GM21529 (cell line): ENCODE results near the gene APC2.

ENCODE experiments used
- ATAC-seq: cut with Tn5 transposase; IDR thresholded peaks from one replicate; pipeline ENCODE4 v1.9.1; 2021; ENCODE audit not compliant: unreplicated experiment

The APC2 gene

DNA sequence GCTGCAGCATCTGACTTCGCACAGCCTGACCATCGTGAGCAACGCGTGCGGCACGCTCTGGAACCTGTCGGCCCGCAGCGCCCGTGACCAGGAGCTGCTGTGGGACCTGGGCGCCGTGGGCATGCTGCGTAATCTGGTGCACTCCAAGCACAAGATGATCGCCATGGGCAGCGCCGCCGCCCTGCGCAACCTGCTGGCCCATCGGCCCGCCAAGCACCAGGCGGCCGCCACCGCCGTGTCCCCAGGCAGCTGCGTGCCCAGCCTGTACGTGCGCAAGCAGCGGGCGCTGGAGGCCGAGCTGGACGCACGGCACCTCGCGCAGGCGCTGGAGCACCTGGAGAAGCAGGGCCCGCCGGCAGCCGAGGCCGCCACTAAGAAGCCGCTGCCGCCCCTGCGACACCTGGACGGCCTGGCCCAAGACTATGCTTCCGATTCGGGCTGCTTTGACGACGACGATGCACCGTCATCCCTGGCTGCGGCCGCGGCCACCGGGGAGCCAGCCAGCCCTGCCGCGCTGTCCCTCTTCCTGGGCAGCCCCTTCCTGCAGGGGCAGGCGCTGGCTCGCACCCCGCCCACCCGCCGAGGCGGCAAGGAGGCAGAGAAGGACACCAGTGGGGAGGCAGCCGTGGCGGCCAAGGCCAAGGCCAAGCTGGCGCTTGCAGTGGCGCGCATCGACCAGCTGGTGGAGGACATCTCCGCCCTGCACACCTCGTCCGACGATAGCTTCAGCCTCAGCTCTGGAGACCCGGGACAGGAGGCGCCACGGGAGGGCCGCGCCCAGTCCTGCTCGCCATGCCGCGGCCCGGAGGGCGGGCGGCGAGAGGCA is 15.5 kb downstream of the APC2 start:
- no peak for ATAC-seq

DNA sequence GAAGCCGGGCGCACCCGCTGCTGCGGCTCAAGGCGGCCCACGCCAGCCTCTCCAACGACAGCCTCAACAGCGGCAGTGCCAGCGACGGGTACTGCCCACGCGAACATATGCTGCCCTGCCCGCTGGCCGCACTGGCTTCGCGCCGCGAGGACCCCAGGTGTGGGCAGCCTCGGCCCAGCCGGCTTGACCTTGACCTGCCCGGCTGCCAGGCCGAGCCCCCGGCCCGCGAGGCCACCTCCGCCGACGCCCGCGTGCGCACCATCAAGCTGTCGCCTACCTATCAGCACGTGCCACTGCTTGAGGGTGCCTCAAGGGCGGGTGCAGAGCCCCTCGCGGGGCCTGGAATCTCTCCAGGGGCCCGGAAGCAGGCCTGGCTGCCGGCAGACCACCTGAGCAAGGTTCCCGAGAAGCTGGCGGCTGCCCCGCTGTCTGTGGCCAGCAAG is 16.1 kb downstream of the APC2 start:
- no peak for ATAC-seq

GRCh38 chr19:1466461-1467214 is 16.7 kb downstream of the APC2 start:
- no peak for ATAC-seq

- ATAC-seq, result no peak
Measured at GRCh38 chr19:1467215-1467489, 17.2 kb downstream of the APC2 start.

- ATAC-seq, result no peak
Measured at GRCh38 chr19:1467490-1468273, 17.8 kb downstream of the APC2 start.

DNA sequence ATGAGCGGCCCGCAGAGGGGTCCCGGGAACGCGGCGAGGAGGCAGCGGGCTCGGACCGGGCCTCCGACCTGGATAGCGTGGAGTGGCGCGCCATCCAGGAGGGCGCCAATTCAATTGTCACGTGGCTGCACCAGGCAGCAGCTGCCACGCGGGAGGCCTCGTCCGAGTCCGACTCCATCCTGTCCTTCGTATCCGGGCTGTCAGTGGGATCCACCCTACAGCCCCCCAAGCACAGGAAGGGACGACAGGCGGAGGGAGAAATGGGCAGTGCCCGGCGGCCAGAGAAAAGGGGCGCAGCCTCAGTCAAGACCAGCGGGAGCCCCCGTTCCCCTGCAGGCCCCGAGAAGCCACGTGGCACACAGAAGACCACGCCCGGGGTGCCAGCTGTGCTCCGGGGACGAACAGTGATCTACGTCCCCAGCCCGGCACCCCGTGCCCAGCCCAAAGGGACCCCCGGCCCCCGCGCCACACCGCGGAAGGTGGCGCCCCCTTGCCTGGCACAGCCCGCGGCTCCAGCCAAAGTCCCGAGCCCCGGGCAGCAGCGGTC is 18.4 kb downstream of the APC2 start:
- no peak for ATAC-seq

DNA sequence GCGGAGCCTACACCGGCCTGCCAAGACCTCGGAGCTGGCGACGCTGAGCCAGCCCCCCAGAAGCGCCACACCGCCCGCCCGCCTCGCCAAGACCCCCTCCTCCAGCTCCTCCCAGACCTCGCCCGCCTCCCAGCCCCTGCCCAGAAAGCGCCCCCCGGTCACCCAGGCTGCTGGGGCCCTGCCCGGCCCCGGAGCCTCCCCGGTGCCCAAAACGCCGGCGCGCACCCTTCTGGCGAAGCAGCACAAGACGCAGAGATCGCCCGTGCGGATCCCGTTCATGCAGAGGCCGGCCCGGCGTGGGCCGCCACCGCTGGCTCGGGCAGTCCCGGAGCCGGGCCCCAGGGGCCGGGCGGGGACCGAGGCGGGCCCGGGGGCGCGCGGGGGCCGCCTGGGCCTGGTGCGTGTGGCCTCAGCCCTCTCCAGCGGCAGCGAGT is 18.9 kb downstream of the APC2 start:
- ATAC-seq, result no peak

DNA sequence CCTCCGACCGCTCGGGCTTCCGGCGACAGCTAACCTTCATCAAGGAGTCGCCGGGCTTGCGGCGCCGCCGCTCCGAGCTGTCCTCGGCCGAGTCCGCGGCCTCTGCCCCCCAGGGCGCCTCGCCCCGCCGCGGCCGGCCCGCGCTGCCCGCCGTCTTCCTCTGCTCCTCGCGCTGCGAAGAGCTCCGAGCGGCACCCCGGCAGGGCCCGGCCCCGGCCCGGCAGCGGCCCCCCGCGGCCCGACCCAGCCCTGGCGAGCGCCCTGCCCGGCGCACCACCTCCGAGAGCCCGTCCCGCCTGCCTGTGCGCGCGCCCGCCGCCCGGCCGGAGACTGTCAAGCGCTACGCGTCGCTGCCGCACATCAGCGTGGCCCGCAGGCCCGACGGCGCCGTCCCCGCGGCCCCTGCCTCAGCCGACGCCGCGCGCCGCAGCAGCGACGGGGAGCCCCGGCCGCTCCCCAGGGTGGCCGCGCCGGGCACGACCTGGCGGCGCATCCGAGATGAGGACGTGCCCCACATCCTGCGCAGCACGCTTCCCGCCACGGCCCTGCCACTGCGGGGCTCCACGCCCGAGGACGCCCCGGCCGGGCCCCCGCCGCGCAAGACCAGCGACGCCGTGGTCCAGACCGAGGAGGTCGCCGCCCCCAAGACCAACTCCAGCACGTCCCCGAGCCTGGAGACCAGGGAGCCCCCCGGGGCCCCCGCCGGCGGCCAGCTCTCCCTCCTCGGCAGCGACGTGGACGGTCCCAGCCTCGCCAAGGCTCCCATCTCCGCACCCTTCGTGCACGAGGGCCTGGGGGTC is 19.5 kb downstream of the APC2 start:
- no peak for ATAC-seq

- no peak for ATAC-seq
Measured at GRCh38 chr19:1470055-1470304, 20.1 kb downstream of the APC2 start.

GRCh38 chr19:1470305-1471009 is 20.5 kb downstream of the APC2 start:
- ATAC-seq, result no peak

- no peak for ATAC-seq
Measured at GRCh38 chr19:1471010-1471514, 21.1 kb downstream of the APC2 start.

GRCh38 chr19:1471515-1472160 is 21.7 kb downstream of the APC2 start:
- ATAC-seq, result no peak

- ATAC-seq, result no peak
Measured at GRCh38 chr19:1472231-1473084, 22.5 kb downstream of the APC2 start.

GRCh38 chr19:1473085-1473851 is 23.3 kb downstream of the APC2 start:
- ATAC-seq, result no peak

- no peak for ATAC-seq
Measured at GRCh38 chr19:1474011-1474764, 24.3 kb downstream of the APC2 start.

DNA sequence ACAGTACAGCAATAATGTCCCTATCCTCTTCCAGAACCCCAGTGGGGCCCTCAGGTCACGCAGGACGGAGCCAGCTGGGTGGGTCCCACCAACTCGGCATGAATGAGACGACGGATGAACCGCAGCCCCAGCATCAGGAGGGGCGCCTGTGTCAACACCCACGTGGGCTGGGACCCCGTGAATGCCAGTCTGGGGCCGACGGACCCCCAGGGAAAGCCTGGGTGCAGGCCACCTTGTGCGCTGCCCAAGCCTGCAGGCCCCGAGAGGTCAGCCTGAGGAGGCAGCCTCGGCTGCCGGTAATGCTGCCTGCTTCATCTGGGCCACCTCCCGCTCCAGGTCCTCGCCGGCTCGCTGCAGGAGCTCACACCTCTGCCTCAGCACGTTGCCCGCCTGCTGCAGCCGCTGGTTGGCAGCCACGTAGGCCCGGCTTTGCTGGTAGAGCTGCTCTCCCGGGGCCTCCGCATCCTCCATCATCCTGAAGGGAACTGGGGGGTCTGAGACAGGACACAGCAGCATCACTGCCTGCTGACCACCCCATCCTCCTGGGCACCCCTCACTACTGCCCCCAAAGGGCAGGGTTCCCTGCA is 24.9 kb downstream of the APC2 start:
- ATAC-seq, result no peak
